Small intestine (tissue), 7 donors: ENCODE measurements around the gene LDHA. TPM values are rescaled to one million over a fixed set of nuclear protein-coding genes. Genes with fewer than 3 reads are reported as not detected.
A peak's percentile ranks its signal among the peaks of the same experiment; 100 is the strongest.

Experiments
- DNase-seq, 2 donors: peaks; one replicate each; pipeline versions ENCODE4 v3.0.0 to v3.0.0-alpha.2; 2013
- FAIRE-seq: peaks from 2 replicates; lab custom pipeline; 2012; peaks lifted over from hg19 to GRCh38; lab: Jason Lieb, UNC
- H3K27ac ChIP-seq, 3 donors: one replicate each; pipeline ENCODE4 v1.5.1; 2013; ENCODE audit warnings: low read length in 2 of 3, mild to moderate bottlenecking in 2 of 3, control low read depth in 1 of 3, inconsistent platforms in 1 of 3, low read depth in 1 of 3, moderate library complexity in 1 of 3
- H3K27me3 ChIP-seq, 3 donors: one replicate each; pipeline ENCODE4 v1.6.1; 2013; ENCODE audit warnings: low read length in 3 of 3, inconsistent platforms in 1 of 3; ENCODE audit not compliant: control insufficient read depth in 3 of 3, insufficient read depth in 3 of 3
- H3K36me3 ChIP-seq, 3 donors: one replicate each; pipeline ENCODE4 v1.6.1; 2013; ENCODE audit warnings: low read length in 3 of 3, inconsistent platforms in 1 of 3, low read depth in 1 of 3, mild to moderate bottlenecking in 1 of 3, moderate library complexity in 1 of 3; ENCODE audit not compliant: control insufficient read depth in 3 of 3, insufficient read depth in 2 of 3
- H3K4me1 ChIP-seq, 3 donors: one replicate each; pipeline ENCODE4 v1.6.1; 2013; ENCODE audit warnings: low read length in 2 of 3, inconsistent platforms in 1 of 3, low read depth in 1 of 3, mild to moderate bottlenecking in 1 of 3, moderate library complexity in 1 of 3; ENCODE audit not compliant: control insufficient read depth in 3 of 3, insufficient read depth in 2 of 3
- H3K4me3 ChIP-seq, 3 donors: one replicate each; pipeline ENCODE4 v1.5.1; 2013; ENCODE audit warnings: low read length in 3 of 3, control low read depth in 1 of 3, inconsistent platforms in 1 of 3, low read depth in 1 of 3, mild to moderate bottlenecking in 1 of 3, moderate library complexity in 1 of 3
- H3K9me3 ChIP-seq, 2 donors: one replicate each; pipeline ENCODE4 v1.6.1; 2013; ENCODE audit warnings: low read depth in 1 of 2, low read length in 1 of 2; ENCODE audit not compliant: control insufficient read depth in 2 of 2, insufficient read depth in 1 of 2
- WGBS, 3 donors: extraction: QIAGEN DNeasy Blood & Tissue Kit; methylation state at CpG; one replicate each; pipeline ENCODE4 v1.1.7; 2013; 5-methylcytosine and 5-hydroxymethylcytosine counted together
- polyA plus RNA-seq, 4 donors: library from polyadenylated mRNA; stranded (reverse) in 3 of 4; unstranded in 1 of 4; fragments of 200-250 nt in 3 of 4; fragments of 120-200 nt in 1 of 4; gene quantifications; one replicate each; pipeline versions ENCODE4 v1.2.1 to v1.2.3, GENCODE V29; 2013
- donor health status: healthy with polysubstance abuse.
- donor health status: control.
- donor health status: control.
- donor health status: Bipolar disorder and iron deficiency.
- donor health status: healthy.

Gene LDHA
- polyA plus RNA-seq, 4 donors, result 349 to 825 (median 616) TPM

GRCh38 chr11:18365741-18366140 is 28.6 kb upstream of the LDHA start:
- no peak overlapping the region for H3K27ac ChIP-seq
- no peak for DNase-seq
- no peak for FAIRE-seq
- peaks cover 19 to 30% (median 19%) of the 10 kb centered on the region in 3 donors for H3K36me3 ChIP-seq
- H3K4me3 ChIP-seq, result no peak overlapping the region
- 79 to 85% (median 82%) methylated on average over 4 of the region's 4 CpGs for WGBS, 3 donors
- peaks cover 0 to 5% (median 2%) of the 10 kb centered on the region in 3 donors for H3K4me1 ChIP-seq
- H3K9me3 ChIP-seq, result no peaks in the 10 kb centered on the region
- H3K27me3 ChIP-seq, result no peaks in the 10 kb centered on the region

GRCh38 chr11:18366286-18366685 is 28.1 kb upstream of the LDHA start:
- Histone ChIP-seq H3K4me1 (peaks cover 0 to 9% (median 2%) of the 10 kb centered on the region in 3 donors), H3K27me3 (no peaks in the 10 kb centered on the region), H3K36me3 (peaks cover 16 to 26% (median 19%) of the 10 kb centered on the region in 3 donors), H3K4me3 (no peak overlapping the region), H3K27ac (no peak overlapping the region), H3K9me3 (no peaks in the 10 kb centered on the region)
- WGBS, 3 donors, result 79 to 91% (median 89%) methylated on average over 4 of the region's 4 CpGs
- no peak for DNase-seq
- no peak for FAIRE-seq

GRCh38 chr11:18367431-18367830 is 26.9 kb upstream of the LDHA start:
- DNase-seq, result no peak

GRCh38 chr11:18368221-18368620 is 26.1 kb upstream of the LDHA start:
- Histone ChIP-seq H3K4me1 (peaks cover 0 to 22% (median 2%) of the 10 kb centered on the region in 3 donors), H3K9me3 (no peaks in the 10 kb centered on the region), H3K27me3 (no peaks in the 10 kb centered on the region), H3K27ac (peak overlapping the region in 1 of 3 donors; percentile 44), H3K4me3 (no peak overlapping the region), H3K36me3 (peaks cover 8 to 20% (median 16%) of the 10 kb centered on the region in 3 donors)
- FAIRE-seq (no peak), DNase-seq (no peak)
- 64 to 70% (median 67%) methylated on average over 2 of the region's 2 CpGs for WGBS, 3 donors

More at GRCh38 chr11:18367431-18367830, 26.9 kb upstream of the LDHA start:
- WGBS, 3 donors, result 90 to 98% (median 92%) methylated on average over 3 of the region's 3 CpGs
- H3K27ac ChIP-seq, result no peak overlapping the region
- H3K9me3 ChIP-seq, result no peaks in the 10 kb centered on the region
- H3K27me3 ChIP-seq, result no peaks in the 10 kb centered on the region
- H3K4me3 ChIP-seq, result no peak overlapping the region
- H3K36me3 ChIP-seq, result peaks cover 12 to 23% (median 19%) of the 10 kb centered on the region in 3 donors
- peaks cover 0 to 19% (median 2%) of the 10 kb centered on the region in 3 donors for H3K4me1 ChIP-seq
- no peak for FAIRE-seq

GRCh38 chr11:18369398-18369797 is 25.0 kb upstream of the LDHA start:
- 76 to 81% (median 76%) methylated on average over 2 of the region's 2 CpGs for WGBS, 3 donors
- Histone ChIP-seq H3K27ac (no peak overlapping the region), H3K27me3 (no peaks in the 10 kb centered on the region), H3K4me1 (peaks cover 0 to 22% (median 2%) of the 10 kb centered on the region in 3 donors), H3K4me3 (no peak overlapping the region), H3K9me3 (no peaks in the 10 kb centered on the region), H3K36me3 (peaks cover 5 to 15% (median 12%) of the 10 kb centered on the region in 3 donors)
- DNase-seq (no peak), FAIRE-seq (no peak)

- no peak for FAIRE-seq
- H3K27ac ChIP-seq, result peak overlapping the region in 2 of 3 donors; percentile 70 to 80
- H3K27me3 ChIP-seq, result no peaks in the 10 kb centered on the region
- 29 to 58% (median 35%) methylated on average over 2 of the region's 2 CpGs for whole genome bisulfite sequencing, 3 donors
- no peak overlapping the region for H3K4me3 ChIP-seq
- DNase-seq, result peak; percentile 81 to 91
- peaks cover 2 to 6% (median 3%) of the 10 kb centered on the region in 3 donors for H3K36me3 ChIP-seq
- peaks cover 0 to 22% (median 2%) of the 10 kb centered on the region in 3 donors for H3K4me1 ChIP-seq
- no peaks in the 10 kb centered on the region for H3K9me3 ChIP-seq
Observed at GRCh38 chr11:18371279-18371678, 23.1 kb upstream of the LDHA start.

GRCh38 chr11:18372201-18372600 is 22.2 kb upstream of the LDHA start:
- peaks cover 0 to 6% (median 0%) of the 10 kb centered on the region in 3 donors for H3K36me3 ChIP-seq
- FAIRE-seq (no peak), DNase-seq (peak; percentile 73 to 87)
- WGBS, 3 donors, result 27 to 71% (median 42%) methylated on average over 2 of the region's 2 CpGs
- peaks cover 0 to 22% (median 2%) of the 10 kb centered on the region in 3 donors for H3K4me1 ChIP-seq
- peak overlapping the region in 2 of 3 donors; percentile 80 to 81 for H3K27ac ChIP-seq
- H3K27me3 ChIP-seq, result no peaks in the 10 kb centered on the region
- H3K9me3 ChIP-seq, result no peaks in the 10 kb centered on the region
- H3K4me3 ChIP-seq, result no peak overlapping the region

GRCh38 chr11:18374956-18375355 is 19.4 kb upstream of the LDHA start:
- no peak for FAIRE-seq
- Histone ChIP-seq H3K27ac (no peak overlapping the region), H3K27me3 (no peaks in the 10 kb centered on the region), H3K4me1 (peaks cover 0 to 17% (median 0%) of the 10 kb centered on the region in 3 donors), H3K36me3 (no peaks in the 10 kb centered on the region), H3K4me3 (no peak overlapping the region), H3K9me3 (no peaks in the 10 kb centered on the region)
- DNase-seq, result no peak
- WGBS, 3 donors, result 93 to 98% (median 94%) methylated on average over 2 of the region's 2 CpGs

GRCh38 chr11:18375941-18376340 is 18.4 kb upstream of the LDHA start:
- Histone ChIP-seq H3K9me3 (no peaks in the 10 kb centered on the region), H3K4me3 (no peak overlapping the region), H3K4me1 (peaks cover 0 to 15% (median 0%) of the 10 kb centered on the region in 3 donors), H3K27me3 (no peaks in the 10 kb centered on the region), H3K36me3 (no peaks in the 10 kb centered on the region), H3K27ac (no peak overlapping the region)
- WGBS, 3 donors, result 95 to 100% (median 97%) methylated on average over 1 of the region's 1 CpG
- no peak for DNase-seq
- no peak for FAIRE-seq
